Upper lobe of right lung (tissue), 1 donor: ENCODE results near the gene ARL2. TPM values are rescaled to one million over a fixed set of nuclear protein-coding genes. Genes with fewer than 3 reads are reported as not detected.

Experiments
- ATAC-seq: fragments of 200-7000 bp; cut with Tn5 transposase; one replicate; pipeline ENCODE4 v1.9.1; 2020; ENCODE audit warnings: mild to moderate bottlenecking, moderate library complexity
- DNase-seq: peaks from one replicate; pipeline ENCODE4 v3.0.0-alpha.2; 2020
- H3K27ac ChIP-seq: fragments of 200-600 bp; one replicate; pipeline ENCODE4 v1.8.0; 2022
- H3K27me3 ChIP-seq: fragments of 200-600 bp; one replicate; pipeline ENCODE4 v1.8.0; 2022; ENCODE audit warnings: mild to moderate bottlenecking
- H3K36me3 ChIP-seq: fragments of 200-600 bp; one replicate; pipeline ENCODE4 v1.8.0; 2022
- H3K4me1 ChIP-seq: fragments of 200-600 bp; one replicate; pipeline ENCODE4 v1.8.0; 2022
- H3K4me3 ChIP-seq: fragments of 200-600 bp; one replicate; pipeline ENCODE4 v1.8.0; 2022; ENCODE audit warnings: mild to moderate bottlenecking
- H3K9me3 ChIP-seq: fragments of 200-600 bp; one replicate; pipeline ENCODE4 v1.8.0; 2022
- CTCF ChIP-seq: fragments of 200-600 bp; IDR thresholded peaks from one replicate; pipeline ENCODE4 v1.8.0; 2022; ENCODE audit warnings: antibody characterized with exemption
- intact Hi-C: fragments of 100-400 bp; cut with DNase I; formaldehyde crosslinking; loops from one replicate; pipeline ENCODE4 v1.11.0; 2022
- total RNA-seq: library from RNA; stranded (reverse); fragmentation: NEBNext Ultra II Directional; extraction: Animal tissue kit (Norgen Biotek cat#: 25700); gene quantifications from one replicate; pipeline ENCODE4 v1.2.1, GENCODE V29; 2021
- donor health status: DM: no; HTN: yes; CAD: no; lungs with severe emphysema.

The ARL2 gene
- total RNA-seq, 1 donor from 2014 or later = 84.4 TPM

GRCh38 chr11:64994318-64994717 is 19.6 kb upstream of the ARL2 start:
- intact Hi-C loops = loop anchor here (10.0 kb wide), 1 partner anchor 70 kb away; the partner anchor contains the start of gene PPP2R5B
- H3K4me1 ChIP-seq = peaks cover 34% of the 10 kb centered on the region

GRCh38 chr11:64996327-64996709 is 17.6 kb upstream of the ARL2 start:
- intact Hi-C loops = loop anchor here (10.0 kb wide), 1 partner anchor 72 kb away; the partner anchor contains the start of gene PPP2R5B

More at GRCh38 chr11:64994318-64994717, 19.6 kb upstream of the ARL2 start:
- H3K4me3 ChIP-seq = no peak overlapping the region
- H3K27me3 ChIP-seq = no peaks in the 10 kb centered on the region
- no peak for ATAC-seq
- no peak for TF ChIP-seq CTCF
- H3K9me3 ChIP-seq = no peaks in the 10 kb centered on the region
- H3K27ac ChIP-seq = no peak overlapping the region
- no peaks in the 10 kb centered on the region for H3K36me3 ChIP-seq
- no peak for DNase-seq

GRCh38 chr11:64996710-64997380 is 17.1 kb upstream of the ARL2 start, which contains the start of gene BATF2:
TSS of gene BATF2 (minus strand) at chr11:64996971. CDS start at chr11:64996914, 57 bp downstream.
- Histone ChIP-seq H3K4me3 (peak within 1 kb of the TSS; percentile 69), H3K27me3 (no peaks in the 10 kb centered on the region), H3K36me3 (no peaks in the 10 kb centered on the region), H3K4me1 (peaks cover 21% of the 10 kb centered on the region), H3K27ac (peak within 1 kb of the TSS; percentile 71), H3K9me3 (no peaks in the 10 kb centered on the region)
- ATAC-seq (peak; percentile 98), DNase-seq (peak; percentile 90)
- TF ChIP-seq CTCF = peak; percentile 60
- intact Hi-C loops = loop anchor here (10.0 kb wide), 1 partner anchor 72 kb away; the partner anchor contains the start of gene PPP2R5B

More at GRCh38 chr11:64996327-64996709, 17.6 kb upstream of the ARL2 start:
- Histone ChIP-seq H3K9me3 (no peaks in the 10 kb centered on the region), H3K27me3 (no peaks in the 10 kb centered on the region), H3K36me3 (no peaks in the 10 kb centered on the region), H3K4me3 (peak overlapping the region; percentile 69), H3K4me1 (peaks cover 21% of the 10 kb centered on the region), H3K27ac (peak overlapping the region; percentile 71)
- TF ChIP-seq CTCF = no peak
- ATAC-seq = peak; percentile 8
- no peak for DNase-seq

GRCh38 chr11:64998141-64998540 is 15.8 kb upstream of the ARL2 start:
- Histone ChIP-seq H3K27me3 (no peaks in the 10 kb centered on the region), H3K9me3 (no peaks in the 10 kb centered on the region), H3K36me3 (no peaks in the 10 kb centered on the region), H3K27ac (no peak overlapping the region), H3K4me1 (peaks cover 21% of the 10 kb centered on the region), H3K4me3 (no peak overlapping the region)
- ATAC-seq = no peak
- intact Hi-C loops = loop anchor here (10.0 kb wide), 1 partner anchor 73 kb away; the partner anchor contains the start of gene PPP2R5B
- DNase-seq = no peak
- no peak for TF ChIP-seq CTCF

GRCh38 chr11:64998690-64999431 is 15.1 kb upstream of the ARL2 start:
- intact Hi-C loops = loop anchor here (10.0 kb wide), 1 partner anchor 74 kb away; the partner anchor contains the start of gene PPP2R5B
- no peaks in the 10 kb centered on the region for H3K36me3 ChIP-seq
- no peak for DNase-seq
- no peak for ATAC-seq
- H3K27ac ChIP-seq = no peak overlapping the region
- H3K27me3 ChIP-seq = no peaks in the 10 kb centered on the region
- peaks cover 21% of the 10 kb centered on the region for H3K4me1 ChIP-seq
- no peak for TF ChIP-seq CTCF
- H3K4me3 ChIP-seq = no peak overlapping the region
- H3K9me3 ChIP-seq = no peaks in the 10 kb centered on the region
